ENCODE data around the gene FARP1. TPM values are rescaled to one million over a fixed set of nuclear protein-coding genes. Genes with fewer than 3 reads are reported as not detected.
"Not testable (repeated sequence)": the region's sequence is repeated elsewhere in the genome, so short reads cannot be mapped to it uniquely, and the experiment has no call there.

The FARP1 gene
- total RNA-seq, 1 donor from 2014 or later, result 289 TPM

GRCh38 chr13:98365302-98365701, 222.4 kb downstream of the FARP1 start:
- no peaks in the 10 kb centered on the region for H3K27me3 Mint-ChIP-seq (ENCODE audit: low read depth)
- DNase-seq (ENCODE audit: low spot score in 2 of 2, unreplicated experiment in 2 of 2), result no peak
- peak overlapping the region; percentile 75 for H3K27ac Mint-ChIP-seq
- H3K4me1 Mint-ChIP-seq, result peaks cover 27% of the 10 kb centered on the region
- TF ChIP-seq, protein P1, sequence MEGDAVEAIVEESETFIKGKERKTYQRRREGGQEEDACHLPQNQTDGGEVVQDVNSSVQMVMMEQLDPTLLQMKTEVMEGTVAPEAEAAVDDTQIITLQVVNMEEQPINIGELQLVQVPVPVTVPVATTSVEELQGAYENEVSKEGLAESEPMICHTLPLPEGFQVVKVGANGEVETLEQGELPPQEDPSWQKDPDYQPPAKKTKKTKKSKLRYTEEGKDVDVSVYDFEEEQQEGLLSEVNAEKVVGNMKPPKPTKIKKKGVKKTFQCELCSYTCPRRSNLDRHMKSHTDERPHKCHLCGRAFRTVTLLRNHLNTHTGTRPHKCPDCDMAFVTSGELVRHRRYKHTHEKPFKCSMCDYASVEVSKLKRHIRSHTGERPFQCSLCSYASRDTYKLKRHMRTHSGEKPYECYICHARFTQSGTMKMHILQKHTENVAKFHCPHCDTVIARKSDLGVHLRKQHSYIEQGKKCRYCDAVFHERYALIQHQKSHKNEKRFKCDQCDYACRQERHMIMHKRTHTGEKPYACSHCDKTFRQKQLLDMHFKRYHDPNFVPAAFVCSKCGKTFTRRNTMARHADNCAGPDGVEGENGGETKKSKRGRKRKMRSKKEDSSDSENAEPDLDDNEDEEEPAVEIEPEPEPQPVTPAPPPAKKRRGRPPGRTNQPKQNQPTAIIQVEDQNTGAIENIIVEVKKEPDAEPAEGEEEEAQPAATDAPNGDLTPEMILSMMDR (IDR thresholded peaks at IDR 0.05; ENCODE audit: unreplicated experiment), result no peak
- H3K4me3 Mint-ChIP-seq, result no peak overlapping the region
- H3K36me3 Mint-ChIP-seq, result peaks cover 18% of the 10 kb centered on the region
- no peaks in the 10 kb centered on the region for H3K9me3 Mint-ChIP-seq

- Mint-ChIP-seq H3K4me1 (peaks cover 34% of the 10 kb centered on the region), H3K27ac (peak overlapping the region; percentile 75), H3K4me3 (no peak overlapping the region), H3K9me3 (no peaks in the 10 kb centered on the region), H3K36me3 (peaks cover 21% of the 10 kb centered on the region), H3K27me3 (ENCODE audit: low read depth) (no peaks in the 10 kb centered on the region)
- TF ChIP-seq, protein P1 (IDR thresholded peaks at IDR 0.05; ENCODE audit: unreplicated experiment), result no peak
- DNase-seq (ENCODE audit: low spot score in 2 of 2, unreplicated experiment in 2 of 2), result no peak
These were observed 223.1 kb downstream of the FARP1 start for GRCh38 chr13:98366010-98366409.

- TF ChIP-seq, protein P1 (IDR thresholded peaks at IDR 0.05; ENCODE audit: unreplicated experiment), result no peak
These were observed 223.5 kb downstream of the FARP1 start for GRCh38 chr13:98366443-98366842.

DNA sequence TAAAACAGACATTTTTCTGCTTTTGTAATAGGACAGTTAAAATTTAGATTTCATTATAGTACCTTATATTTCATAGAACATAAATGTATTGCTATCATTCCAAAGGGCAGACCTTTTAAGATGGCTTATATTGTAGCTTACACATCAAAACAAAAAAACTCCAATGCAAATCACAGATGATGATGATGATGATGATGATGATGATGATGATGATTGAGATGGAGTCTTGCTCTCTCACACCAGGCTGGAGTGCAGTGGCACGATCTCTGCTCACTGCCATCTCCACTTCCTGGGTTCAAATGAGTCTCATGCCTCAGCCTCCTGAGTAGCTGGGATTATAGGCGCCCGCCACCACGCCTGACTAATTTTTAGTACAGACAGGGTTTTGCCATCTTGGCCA, 224.1 kb downstream of the FARP1 start:
- no peak for DNase-seq (ENCODE audit: low spot score in 2 of 2, unreplicated experiment in 2 of 2)
- peaks cover 24% of the 10 kb centered on the region for H3K36me3 Mint-ChIP-seq
- H3K4me3 Mint-ChIP-seq, result no peak overlapping the region
- TF ChIP-seq, protein P1 (IDR thresholded peaks at IDR 0.05; ENCODE audit: unreplicated experiment), result no peak
- H3K27me3 Mint-ChIP-seq (ENCODE audit: low read depth), result no peaks in the 10 kb centered on the region
- peaks cover 41% of the 10 kb centered on the region for H3K4me1 Mint-ChIP-seq
- H3K9me3 Mint-ChIP-seq, result no peaks in the 10 kb centered on the region
- no peak overlapping the region for H3K27ac Mint-ChIP-seq

More at GRCh38 chr13:98366443-98366842, 223.5 kb downstream of the FARP1 start:
- Mint-ChIP-seq H3K4me1 (peaks cover 38% of the 10 kb centered on the region), H3K36me3 (peaks cover 21% of the 10 kb centered on the region), H3K27me3 (ENCODE audit: low read depth) (no peaks in the 10 kb centered on the region), H3K9me3 (no peaks in the 10 kb centered on the region), H3K4me3 (no peak overlapping the region), H3K27ac (peak overlapping the region; percentile 40)
- DNase-seq (ENCODE audit: low spot score in 2 of 2, unreplicated experiment in 2 of 2), result no peak

DNA sequence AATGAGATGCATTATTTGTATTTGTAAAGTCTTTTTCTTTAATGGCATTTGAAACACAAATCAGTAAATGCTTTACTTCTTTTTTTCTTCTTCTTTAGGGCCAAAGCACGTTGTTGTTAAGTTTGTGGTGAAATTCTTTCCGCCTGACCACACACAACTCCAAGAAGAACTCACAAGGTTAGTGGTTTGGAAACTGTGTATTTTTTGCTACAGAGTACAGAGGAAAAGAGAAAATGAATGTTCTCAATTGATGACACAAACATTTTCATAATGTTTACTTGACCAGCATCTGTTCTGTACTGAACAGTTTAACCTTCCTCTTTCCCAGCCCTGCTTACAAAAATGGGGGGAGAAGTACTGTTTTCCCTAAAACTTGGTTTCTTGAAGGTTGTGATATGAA, 225.1 kb downstream of the FARP1 start:
- Mint-ChIP-seq H3K4me3 (no peak overlapping the region), H3K36me3 (peaks cover 29% of the 10 kb centered on the region), H3K27me3 (ENCODE audit: low read depth) (no peaks in the 10 kb centered on the region), H3K27ac (no peak overlapping the region), H3K4me1 (peaks cover 50% of the 10 kb centered on the region), H3K9me3 (no peaks in the 10 kb centered on the region)
- TF ChIP-seq, protein P1 (IDR thresholded peaks at IDR 0.05; ENCODE audit: unreplicated experiment), result no peak
- no peak for DNase-seq (ENCODE audit: low spot score in 2 of 2, unreplicated experiment in 2 of 2)

DNA sequence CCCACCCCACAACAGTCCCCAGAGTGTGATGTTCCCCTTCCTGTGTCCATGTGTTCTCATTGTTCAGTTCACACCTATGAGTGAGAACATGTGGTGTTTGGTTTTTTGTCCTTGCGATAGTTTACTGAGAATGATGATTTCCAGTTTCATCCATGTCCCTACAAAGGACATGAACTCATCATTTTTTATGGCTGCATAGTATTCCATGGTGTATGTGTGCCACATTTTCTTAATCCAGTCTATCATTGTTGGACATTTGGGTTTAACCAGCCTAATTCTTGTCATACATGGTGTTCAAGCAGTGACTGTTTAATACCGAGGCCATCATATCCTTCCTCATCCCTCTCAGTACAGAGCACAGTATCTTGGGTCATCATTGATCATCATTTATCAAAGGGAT, 226.6 kb downstream of the FARP1 start:
- Mint-ChIP-seq H3K36me3 (peaks cover 34% of the 10 kb centered on the region), H3K4me1 (peaks cover 45% of the 10 kb centered on the region)
- H3K27me3 Mint-ChIP-seq (ENCODE audit: low read depth); H3K27ac Mint-ChIP-seq; H3K4me3 Mint-ChIP-seq; DNase-seq (ENCODE audit: low spot score in 2 of 2, unreplicated experiment in 2 of 2); H3K9me3 Mint-ChIP-seq: not testable (repeated sequence)

Measured in mesothelial cell of epicardium (in vitro differentiated cells).